ENCODE results near the gene USP24.

DNA sequence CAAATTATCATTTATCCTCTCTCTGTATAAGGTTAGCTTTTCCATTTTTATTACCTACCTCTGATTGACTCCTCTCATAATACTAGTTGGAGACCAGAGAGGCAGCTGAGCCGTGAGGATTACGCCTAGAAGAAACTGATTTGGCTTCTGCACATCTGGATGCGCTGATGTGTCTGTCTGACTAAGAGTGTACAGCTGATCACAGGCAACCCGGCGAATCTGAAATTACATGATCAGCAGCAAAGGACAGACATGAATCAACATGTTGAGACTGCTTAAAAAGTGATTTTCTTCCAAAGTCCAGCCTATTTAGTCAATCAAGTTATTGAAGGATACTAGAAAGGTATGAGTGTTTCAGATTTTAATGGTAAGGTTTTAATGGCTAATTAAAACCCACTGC lies 94.6 kb downstream of the USP24 start:
- TF ChIP-seq, protein P1, sequence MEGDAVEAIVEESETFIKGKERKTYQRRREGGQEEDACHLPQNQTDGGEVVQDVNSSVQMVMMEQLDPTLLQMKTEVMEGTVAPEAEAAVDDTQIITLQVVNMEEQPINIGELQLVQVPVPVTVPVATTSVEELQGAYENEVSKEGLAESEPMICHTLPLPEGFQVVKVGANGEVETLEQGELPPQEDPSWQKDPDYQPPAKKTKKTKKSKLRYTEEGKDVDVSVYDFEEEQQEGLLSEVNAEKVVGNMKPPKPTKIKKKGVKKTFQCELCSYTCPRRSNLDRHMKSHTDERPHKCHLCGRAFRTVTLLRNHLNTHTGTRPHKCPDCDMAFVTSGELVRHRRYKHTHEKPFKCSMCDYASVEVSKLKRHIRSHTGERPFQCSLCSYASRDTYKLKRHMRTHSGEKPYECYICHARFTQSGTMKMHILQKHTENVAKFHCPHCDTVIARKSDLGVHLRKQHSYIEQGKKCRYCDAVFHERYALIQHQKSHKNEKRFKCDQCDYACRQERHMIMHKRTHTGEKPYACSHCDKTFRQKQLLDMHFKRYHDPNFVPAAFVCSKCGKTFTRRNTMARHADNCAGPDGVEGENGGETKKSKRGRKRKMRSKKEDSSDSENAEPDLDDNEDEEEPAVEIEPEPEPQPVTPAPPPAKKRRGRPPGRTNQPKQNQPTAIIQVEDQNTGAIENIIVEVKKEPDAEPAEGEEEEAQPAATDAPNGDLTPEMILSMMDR (IDR thresholded peaks at IDR 0.05), result no peak
- TF ChIP-seq POLR2A (IDR thresholded peaks at IDR 0.05), result no peak

All from esophagus squamous epithelium (tissue), 4 donors.